Renal cortex interstitium (tissue), 11 donors: ENCODE results near the gene KRCC1. TPM values are rescaled to one million over a fixed set of nuclear protein-coding genes. Genes with fewer than 3 reads are reported as not detected.

Experiments used
- DNase-seq, 11 donors: peaks; one replicate each; pipeline ENCODE4 v3.0.0-alpha.2; 2013; ENCODE audit warnings: low read depth in 9 of 11, low spot score in 4 of 11; ENCODE audit errors: extremely low read depth in 1 of 11
- polyA plus RNA-seq, 3 donors: library from polyadenylated mRNA; unstranded; fragments of 120-200 nt; gene quantifications; one replicate each; pipeline ENCODE4 v1.2.1, GENCODE V29; 2013; ENCODE audit not compliant: insufficient read length in 3 of 3

Gene KRCC1
- polyA plus RNA-seq, 3 donors = 45.6 to 60.9 (median 54.0) TPM

GRCh38 chr2:88085602-88086001 lies 30.0 kb upstream of the KRCC1 start:
- DNase-seq = no peak

DNA sequence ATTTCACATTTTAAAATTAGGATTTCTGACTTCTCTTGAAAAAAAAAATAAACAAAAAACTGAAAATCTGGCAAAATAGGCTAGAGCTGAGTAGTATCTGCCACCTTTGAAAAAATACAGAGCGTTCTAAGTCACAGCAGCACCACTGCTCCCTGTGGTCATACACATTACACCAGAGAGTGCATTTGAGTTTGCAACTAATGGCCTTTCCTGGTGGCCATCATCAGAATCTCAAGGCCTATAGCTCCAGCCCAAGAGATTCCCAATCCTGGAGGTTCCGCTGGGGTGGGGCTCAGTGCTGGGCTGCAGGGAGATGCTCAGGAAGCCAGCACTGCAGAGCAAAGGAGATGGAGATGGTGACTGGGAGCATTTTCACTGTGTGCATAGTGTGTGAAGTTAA lies 29.5 kb upstream of the KRCC1 start:
- no peak for DNase-seq

DNA sequence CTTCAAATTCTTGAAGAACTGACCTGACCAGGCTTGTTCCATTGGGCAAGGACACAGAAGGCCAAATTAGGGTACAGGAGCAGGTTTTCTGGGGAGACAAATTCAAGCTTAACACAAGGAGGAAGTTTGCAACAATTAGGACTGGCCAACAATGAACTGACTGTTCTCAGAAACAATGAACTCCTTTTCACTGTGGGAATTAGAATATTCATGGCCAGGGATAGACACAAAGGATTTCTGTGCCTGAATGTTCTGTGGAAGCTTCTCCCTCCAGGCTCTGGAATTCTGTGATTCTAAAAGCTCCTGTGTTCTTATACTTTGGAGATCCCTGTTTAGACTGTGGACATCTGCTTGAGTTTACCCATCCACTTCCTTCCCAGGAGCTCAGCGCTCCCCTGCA lies 27.2 kb upstream of the KRCC1 start:
- no peak for DNase-seq

GRCh38 chr2:88081924-88082608 lies 26.5 kb upstream of the KRCC1 start:
- no peak for DNase-seq

- no peak for DNase-seq
These were observed 25.0 kb upstream of the KRCC1 start for GRCh38 chr2:88080545-88080944.

DNA sequence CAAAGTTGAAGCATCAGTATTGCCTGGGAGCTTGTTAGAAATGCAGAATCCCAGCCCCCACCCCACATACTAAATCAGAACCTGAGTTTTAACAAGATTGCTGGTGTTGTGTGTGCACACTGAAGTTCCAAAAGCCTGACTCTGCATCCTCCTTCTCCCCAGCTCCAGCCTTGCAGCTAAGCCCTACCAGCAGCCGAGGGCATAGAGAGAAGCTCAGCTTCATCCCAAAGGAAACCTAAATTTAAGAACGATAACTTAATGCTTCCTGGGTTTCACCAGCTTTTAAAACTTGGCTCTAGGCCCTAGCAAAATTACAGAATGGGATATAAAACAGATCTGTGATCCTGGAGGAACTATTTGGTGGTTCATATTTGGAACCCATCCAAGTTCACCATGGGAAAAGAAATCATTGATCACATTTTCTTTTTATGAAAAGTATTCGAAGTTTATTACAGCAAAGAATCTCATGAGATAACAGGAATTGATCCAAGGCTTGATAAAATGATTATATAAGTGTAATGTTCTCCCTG lies 23.1 kb upstream of the KRCC1 start:
- DNase-seq = no peak

GRCh38 chr2:88077080-88077479 lies 21.5 kb upstream of the KRCC1 start:
- DNase-seq = no peak

DNA sequence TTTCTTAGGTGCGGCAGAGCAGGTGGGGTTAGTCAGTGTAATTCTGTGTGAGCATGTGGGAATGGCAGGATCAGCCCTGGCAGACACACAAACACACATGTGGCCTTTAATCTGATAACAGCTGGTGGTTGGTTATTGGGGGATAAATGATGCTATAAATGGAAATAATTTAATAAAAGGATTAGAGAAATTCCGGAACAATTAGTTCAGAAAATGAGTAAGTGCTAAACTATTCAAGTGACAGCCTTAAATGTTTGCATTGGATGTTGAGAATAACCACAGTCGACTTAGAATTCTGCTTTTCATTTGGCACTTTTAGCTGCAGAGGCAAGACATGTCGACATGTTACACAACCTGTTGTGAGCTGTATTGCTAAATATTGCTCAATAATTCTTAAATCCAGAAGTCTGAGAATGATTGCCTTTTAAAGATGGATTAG lies 19.3 kb upstream of the KRCC1 start:
- DNase-seq = no peak

DNA sequence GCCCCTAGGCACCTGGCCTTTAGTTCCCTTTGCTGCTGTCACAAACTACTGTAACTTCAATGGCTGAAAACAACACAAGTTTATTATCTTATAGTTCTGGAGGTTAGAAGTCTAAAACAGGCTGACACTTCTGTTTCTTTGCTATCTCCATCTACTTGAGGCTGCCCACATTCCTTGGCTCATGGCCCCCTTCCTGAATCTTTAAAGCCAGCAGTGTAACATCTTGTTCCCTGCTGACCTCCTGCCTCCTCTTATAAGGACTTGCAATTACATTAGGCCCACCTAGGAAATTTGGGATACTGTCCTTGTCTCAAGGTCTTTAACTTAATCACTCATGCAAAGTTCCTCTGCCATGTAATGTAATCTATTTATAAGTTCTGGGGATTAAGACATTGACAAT lies 18.6 kb upstream of the KRCC1 start:
- DNase-seq = no peak

- no peak for DNase-seq
These were observed 15.8 kb upstream of the KRCC1 start for GRCh38 chr2:88071365-88071764.

DNA sequence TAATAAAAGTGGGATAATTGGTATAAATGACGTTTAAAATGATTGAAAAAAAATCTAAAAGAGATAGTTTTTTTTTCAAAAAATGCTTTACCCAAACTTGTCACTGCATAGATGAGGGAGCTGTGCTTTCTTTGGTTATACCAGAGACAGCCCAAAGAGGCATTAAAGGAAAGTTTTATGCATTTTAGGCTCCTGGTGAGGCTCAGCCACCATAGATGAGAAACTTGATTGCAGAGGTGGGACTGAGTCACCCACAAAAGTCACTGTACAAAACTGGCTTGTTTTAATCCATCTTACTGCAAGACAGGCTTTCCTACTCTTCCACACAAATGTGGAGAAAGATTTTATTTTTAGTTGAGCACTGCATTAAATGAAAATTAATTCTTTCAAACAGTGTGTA lies 14.5 kb upstream of the KRCC1 start:
- no peak for DNase-seq

DNA sequence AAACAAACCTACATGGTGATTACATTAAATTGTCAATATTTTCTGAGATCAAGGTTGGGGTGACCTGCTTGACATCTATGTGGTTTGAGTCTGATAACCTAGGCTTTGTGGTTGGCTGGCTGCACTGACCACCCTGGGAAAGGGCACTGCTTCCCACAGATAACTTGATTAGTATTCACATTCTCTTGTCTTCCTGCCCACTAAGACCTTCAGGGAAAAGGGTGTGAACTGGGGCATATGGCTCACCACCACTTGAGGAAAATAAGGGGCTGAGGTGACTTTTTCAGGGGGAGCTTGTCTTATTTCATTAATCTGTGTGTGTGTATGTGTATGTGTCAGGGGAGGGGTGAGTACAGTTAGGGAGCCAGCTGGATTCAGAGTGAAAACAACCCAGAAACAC lies 13.5 kb upstream of the KRCC1 start:
- no peak for DNase-seq

- DNase-seq = no peak
These were observed 12.5 kb upstream of the KRCC1 start for GRCh38 chr2:88068044-88068443.

DNA sequence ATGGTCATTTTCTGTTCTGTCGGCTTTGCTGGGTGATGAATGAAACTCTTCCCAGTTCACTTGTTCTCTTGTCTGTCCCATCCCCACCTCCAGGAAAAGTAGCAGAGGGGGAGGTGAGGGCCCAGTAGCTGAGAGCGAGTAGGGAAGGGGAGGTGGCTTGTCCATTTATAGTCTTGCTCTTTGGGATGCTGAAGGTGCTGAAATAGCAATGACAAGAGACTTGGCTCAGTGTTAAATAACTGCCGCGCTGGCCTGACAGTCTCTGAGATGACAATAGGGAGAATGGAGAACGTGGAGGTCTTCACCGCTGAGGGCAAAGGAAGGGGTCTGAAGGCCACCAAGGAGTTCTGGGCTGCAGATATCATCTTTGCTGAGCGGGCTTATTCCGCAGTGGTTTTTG lies 12.0 kb upstream of the KRCC1 start, which contains the start of gene SMYD1:
Gene SMYD1 (plus strand): TSS at position 228 of the 400 bp plus-strand sequence. CDS start 40 bp downstream, at position 268.
- DNase-seq = no peak

DNA sequence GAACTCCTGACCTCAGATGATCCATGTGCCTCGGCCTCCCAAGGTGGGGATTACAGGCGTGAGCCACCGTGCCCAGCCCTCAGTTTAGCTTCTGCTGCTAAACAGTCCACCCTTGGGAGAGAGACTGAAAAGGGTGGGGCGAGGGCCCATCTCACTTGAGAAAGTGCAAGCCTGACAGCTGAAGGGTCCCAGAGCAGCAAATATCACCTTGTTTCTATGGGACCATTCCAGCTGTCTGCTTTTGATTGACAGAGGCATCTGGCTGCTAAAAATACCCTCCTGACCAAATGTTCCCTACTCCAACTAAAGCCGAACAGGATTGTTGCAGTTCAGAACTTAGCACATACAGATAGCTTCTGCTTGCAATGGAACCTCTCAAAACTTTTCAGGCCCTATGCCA lies 11.6 kb upstream of the KRCC1 start:
- no peak for DNase-seq

- DNase-seq = no peak
These were observed 11.0 kb upstream of the KRCC1 start for GRCh38 chr2:88066543-88066942.

DNA sequence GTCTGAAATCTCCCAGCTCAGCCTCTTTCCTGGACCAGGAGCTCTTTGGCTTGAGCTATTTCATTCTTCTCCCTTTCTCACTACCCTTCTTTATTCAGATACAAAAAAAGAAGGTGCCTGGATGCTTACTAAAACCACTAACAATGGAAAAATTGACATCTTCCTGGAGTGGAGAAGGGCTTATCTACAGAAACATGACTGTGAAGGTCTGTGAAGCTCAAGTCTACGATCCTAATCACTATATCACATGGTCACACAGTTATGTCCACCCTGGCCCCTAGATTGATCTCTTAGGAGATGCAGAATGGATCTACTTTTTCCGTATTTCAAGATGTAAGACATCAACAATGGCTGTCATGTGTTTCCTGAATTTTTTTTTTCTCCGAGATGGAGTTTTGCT lies 5.7 kb upstream of the KRCC1 start:
- no peak for DNase-seq

DNA sequence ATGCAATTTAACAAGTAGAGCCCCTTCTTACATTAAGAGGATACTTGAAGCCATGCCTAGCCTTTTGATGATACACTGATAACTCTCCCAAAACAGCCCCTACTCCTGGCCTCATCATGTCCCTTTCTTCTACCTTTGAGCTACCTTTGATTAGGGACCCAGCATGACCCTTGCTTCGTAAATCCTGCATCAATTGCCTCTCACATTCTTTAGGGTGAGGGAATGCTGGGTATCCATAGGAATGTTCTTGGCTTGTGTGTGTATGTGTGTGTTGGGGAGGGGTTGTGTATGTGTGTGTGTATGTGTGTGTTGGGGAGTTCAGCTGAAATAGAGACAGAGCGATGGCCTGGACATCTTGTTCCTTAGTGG lies 5.3 kb upstream of the KRCC1 start:
- no peak for DNase-seq

DNA sequence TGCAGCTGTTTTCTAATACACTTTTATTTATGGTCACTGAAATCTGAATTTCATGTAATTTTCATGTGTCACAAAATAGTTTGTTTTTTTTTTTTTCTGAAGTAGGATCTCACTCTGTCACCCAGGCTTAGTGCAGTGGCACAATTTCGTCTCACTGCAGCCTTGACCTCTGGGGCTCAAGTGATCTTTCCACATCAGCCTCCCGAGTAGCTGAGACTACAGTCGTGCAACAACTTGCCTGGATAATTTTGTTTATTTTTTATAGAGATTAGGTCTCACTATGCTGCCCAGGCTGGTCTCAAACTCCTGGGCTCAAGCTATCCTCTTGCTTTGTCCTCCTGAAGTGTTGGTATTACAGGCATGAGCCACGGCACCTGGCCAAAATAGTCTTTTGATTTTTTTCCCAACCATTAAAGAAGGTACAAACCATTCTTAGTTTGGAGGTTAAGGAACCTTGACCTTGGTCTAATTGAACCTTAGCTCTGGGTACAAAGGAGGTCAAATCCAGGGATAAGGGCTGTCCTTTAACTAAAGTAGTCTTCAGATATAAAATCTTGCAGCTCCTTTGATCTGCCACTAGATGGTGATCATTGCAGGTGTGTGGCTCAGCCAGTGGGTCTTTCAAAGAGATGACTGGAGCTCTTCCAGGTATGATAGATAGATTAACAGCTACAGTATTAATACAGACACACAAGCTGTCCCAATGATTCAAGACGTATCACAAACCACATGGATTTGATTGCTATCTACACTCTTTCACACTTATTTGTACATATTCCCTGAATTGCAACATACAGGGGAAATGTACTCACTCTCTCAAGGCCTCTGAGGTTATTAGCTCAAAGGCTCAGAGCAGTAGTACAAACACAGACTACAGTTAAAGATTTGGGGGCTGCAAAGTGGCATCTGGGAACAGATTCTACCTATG lies 4.7 kb upstream of the KRCC1 start:
- DNase-seq = no peak

DNA sequence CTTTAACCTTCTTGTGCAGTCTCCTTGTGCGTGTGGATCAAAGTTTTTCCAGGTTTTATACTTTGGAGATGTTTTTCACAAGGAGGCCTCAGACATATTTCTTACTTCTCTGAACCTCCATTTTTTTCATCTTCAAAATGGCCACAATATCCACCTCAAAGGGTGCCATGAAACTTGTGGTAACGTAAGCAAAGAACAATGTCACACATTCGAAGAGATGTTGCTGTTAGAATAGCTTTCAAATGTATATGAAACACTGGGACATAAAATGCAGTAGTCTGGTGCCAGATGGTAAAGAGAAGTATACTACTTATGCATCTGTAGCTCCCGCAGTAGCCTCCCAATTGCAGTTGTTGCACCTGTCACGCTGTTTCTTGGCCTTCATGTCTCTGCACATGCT lies 2.6 kb upstream of the KRCC1 start:
- no peak for DNase-seq
